ENCODE results near the gene ASIC1. TPM values are rescaled to one million over a fixed set of nuclear protein-coding genes. Genes with fewer than 3 reads are reported as not detected.

ASIC1 gene
- total and polyA plus RNA-seq, 2 of the 13 experiments (the other 11 are each of a cell fraction or from before 2014, with no cell fraction given): 0.44 to 1.5 TPM

DNA sequence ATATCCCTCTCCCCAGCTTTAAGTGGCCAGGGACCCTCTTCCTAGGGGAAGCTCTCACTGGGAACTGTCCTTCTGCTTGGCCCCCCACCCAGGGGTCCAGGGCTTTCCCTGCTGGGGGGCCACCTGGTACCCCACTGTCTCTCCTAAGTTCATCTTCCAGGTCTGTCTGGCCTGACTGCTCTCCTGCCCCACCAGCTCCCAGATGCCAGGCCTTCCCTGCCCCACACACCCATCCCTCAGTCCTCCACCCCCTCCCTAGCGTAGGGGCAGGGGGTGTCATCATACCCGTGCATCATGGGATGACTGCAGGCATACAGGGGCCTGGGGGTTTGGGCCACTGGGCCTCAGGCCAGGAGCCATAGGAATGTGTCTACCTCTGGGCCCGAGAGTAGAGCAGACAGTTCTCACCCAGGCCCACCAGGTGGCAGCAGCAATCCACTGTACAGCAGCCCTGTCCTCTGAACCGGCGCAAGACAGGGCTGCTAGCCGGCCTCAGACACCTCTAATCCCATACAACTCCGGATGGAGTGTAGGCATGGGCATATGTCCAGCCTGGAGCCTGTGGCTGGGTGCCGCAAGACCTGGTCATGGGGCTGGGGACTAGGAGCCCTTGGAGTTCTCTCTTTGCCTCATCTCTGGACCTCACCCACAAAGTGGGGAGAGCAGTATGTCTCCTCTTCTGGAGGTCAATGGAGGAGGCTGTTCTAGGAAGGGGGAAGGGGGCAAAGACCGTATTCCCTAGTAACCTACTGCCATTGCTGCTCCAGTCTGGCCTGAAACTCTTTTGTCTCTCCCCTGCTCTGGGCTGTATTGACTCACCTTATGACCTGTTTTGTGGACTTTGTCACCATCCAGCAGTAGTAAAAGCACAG is 17.8 kb downstream of the ASIC1 start (continued):
- TF ChIP-seq, protein P1, sequence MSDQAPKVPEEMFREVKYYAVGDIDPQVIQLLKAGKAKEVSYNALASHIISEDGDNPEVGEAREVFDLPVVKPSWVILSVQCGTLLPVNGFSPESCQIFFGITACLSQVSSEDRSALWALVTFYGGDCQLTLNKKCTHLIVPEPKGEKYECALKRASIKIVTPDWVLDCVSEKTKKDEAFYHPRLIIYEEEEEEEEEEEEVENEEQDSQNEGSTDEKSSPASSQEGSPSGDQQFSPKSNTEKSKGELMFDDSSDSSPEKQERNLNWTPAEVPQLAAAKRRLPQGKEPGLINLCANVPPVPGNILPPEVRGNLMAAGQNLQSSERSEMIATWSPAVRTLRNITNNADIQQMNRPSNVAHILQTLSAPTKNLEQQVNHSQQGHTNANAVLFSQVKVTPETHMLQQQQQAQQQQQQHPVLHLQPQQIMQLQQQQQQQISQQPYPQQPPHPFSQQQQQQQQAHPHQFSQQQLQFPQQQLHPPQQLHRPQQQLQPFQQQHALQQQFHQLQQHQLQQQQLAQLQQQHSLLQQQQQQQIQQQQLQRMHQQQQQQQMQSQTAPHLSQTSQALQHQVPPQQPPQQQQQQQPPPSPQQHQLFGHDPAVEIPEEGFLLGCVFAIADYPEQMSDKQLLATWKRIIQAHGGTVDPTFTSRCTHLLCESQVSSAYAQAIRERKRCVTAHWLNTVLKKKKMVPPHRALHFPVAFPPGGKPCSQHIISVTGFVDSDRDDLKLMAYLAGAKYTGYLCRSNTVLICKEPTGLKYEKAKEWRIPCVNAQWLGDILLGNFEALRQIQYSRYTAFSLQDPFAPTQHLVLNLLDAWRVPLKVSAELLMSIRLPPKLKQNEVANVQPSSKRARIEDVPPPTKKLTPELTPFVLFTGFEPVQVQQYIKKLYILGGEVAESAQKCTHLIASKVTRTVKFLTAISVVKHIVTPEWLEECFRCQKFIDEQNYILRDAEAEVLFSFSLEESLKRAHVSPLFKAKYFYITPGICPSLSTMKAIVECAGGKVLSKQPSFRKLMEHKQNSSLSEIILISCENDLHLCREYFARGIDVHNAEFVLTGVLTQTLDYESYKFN (CRISPR knock-in tag; conservative IDR thresholded peaks at IDR 0.05): peak; percentile 62
- peak; percentile 39; the same call in 1 of the 2 replicates for TF ChIP-seq ZNF782 (CRISPR knock-in tag; IDR thresholded peaks at IDR 0.05; ENCODE audit: borderline replicate concordance)
- TF ChIP-seq BHLHE40 (IDR thresholded peaks at IDR 0.05; ENCODE audit: low read length): no peak
- TF ChIP-seq, protein P2, sequence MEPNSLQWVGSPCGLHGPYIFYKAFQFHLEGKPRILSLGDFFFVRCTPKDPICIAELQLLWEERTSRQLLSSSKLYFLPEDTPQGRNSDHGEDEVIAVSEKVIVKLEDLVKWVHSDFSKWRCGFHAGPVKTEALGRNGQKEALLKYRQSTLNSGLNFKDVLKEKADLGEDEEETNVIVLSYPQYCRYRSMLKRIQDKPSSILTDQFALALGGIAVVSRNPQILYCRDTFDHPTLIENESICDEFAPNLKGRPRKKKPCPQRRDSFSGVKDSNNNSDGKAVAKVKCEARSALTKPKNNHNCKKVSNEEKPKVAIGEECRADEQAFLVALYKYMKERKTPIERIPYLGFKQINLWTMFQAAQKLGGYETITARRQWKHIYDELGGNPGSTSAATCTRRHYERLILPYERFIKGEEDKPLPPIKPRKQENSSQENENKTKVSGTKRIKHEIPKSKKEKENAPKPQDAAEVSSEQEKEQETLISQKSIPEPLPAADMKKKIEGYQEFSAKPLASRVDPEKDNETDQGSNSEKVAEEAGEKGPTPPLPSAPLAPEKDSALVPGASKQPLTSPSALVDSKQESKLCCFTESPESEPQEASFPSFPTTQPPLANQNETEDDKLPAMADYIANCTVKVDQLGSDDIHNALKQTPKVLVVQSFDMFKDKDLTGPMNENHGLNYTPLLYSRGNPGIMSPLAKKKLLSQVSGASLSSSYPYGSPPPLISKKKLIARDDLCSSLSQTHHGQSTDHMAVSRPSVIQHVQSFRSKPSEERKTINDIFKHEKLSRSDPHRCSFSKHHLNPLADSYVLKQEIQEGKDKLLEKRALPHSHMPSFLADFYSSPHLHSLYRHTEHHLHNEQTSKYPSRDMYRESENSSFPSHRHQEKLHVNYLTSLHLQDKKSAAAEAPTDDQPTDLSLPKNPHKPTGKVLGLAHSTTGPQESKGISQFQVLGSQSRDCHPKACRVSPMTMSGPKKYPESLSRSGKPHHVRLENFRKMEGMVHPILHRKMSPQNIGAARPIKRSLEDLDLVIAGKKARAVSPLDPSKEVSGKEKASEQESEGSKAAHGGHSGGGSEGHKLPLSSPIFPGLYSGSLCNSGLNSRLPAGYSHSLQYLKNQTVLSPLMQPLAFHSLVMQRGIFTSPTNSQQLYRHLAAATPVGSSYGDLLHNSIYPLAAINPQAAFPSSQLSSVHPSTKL (CRISPR knock-in tag; IDR thresholded peaks at IDR 0.05): peak; percentile 57; the same call in 1 of the 2 replicates
- TF ChIP-seq ISL2 (CRISPR knock-in tag; IDR thresholded peaks at IDR 0.05): no peak
- peak; percentile 81 for TF ChIP-seq ZNF878 (CRISPR knock-in tag; IDR thresholded peaks at IDR 0.05)
- TF ChIP-seq MEF2D (CRISPR knock-in tag; IDR thresholded peaks at IDR 0.05): no peak; the same call in 1 of the 2 replicates
- TF ChIP-seq MAFK (conservative IDR thresholded peaks at IDR 0.05 in 1 of 2, IDR thresholded peaks at IDR 0.05 in 1 of 2; ENCODE audit: low read length in 2 of 2): 0 out of 4 replicates have a peak, but pooled peaks of 1 of the 2 experiments have one; percentile 5
- TF ChIP-seq, protein P3, sequence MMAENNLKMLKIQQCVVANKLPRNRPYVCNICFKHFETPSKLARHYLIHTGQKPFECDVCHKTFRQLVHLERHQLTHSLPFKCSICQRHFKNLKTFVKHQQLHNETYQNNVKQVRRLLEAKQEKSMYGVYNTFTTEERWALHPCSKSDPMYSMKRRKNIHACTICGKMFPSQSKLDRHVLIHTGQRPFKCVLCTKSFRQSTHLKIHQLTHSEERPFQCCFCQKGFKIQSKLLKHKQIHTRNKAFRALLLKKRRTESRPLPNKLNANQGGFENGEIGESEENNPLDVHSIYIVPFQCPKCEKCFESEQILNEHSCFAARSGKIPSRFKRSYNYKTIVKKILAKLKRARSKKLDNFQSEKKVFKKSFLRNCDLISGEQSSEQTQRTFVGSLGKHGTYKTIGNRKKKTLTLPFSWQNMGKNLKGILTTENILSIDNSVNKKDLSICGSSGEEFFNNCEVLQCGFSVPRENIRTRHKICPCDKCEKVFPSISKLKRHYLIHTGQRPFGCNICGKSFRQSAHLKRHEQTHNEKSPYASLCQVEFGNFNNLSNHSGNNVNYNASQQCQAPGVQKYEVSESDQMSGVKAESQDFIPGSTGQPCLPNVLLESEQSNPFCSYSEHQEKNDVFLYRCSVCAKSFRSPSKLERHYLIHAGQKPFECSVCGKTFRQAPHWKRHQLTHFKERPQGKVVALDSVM (CRISPR knock-in tag; IDR thresholded peaks at IDR 0.05): peak; percentile 78
- TF ChIP-seq POLR2A (IDR thresholded peaks at IDR 0.05; ENCODE audit: insufficient read depth in 1 of 2, low read depth in 2 of 2, low read length in 2 of 2): peak in 1 of 2 experiments; percentile 28; a peak in 1 of 4 replicates
- 0 out of 2 replicates have a peak, but pooled peaks have one; percentile 9 for TF ChIP-seq ZNF317 (CRISPR knock-in tag; IDR thresholded peaks at IDR 0.05)
- TF ChIP-seq, protein P4, sequence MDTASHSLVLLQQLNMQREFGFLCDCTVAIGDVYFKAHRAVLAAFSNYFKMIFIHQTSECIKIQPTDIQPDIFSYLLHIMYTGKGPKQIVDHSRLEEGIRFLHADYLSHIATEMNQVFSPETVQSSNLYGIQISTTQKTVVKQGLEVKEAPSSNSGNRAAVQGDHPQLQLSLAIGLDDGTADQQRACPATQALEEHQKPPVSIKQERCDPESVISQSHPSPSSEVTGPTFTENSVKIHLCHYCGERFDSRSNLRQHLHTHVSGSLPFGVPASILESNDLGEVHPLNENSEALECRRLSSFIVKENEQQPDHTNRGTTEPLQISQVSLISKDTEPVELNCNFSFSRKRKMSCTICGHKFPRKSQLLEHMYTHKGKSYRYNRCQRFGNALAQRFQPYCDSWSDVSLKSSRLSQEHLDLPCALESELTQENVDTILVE (CRISPR knock-in tag; IDR thresholded peaks at IDR 0.05): peak; percentile 67; the same call in 1 of the 2 replicates
- TF ChIP-seq RFXANK (CRISPR knock-in tag; IDR thresholded peaks at IDR 0.05): peak; percentile 27; the same call in 1 of the 2 replicates
- 0 out of 2 replicates have a peak, but pooled peaks have one; percentile 35 for TF ChIP-seq AKAP8 (CRISPR knock-in tag; IDR thresholded peaks at IDR 0.05)
- peak; percentile 23; the same call in 1 of the 2 replicates for TF ChIP-seq MED1 (CRISPR knock-in tag; IDR thresholded peaks at IDR 0.05)
- peak; percentile 60; the same call in 1 of the 2 replicates for TF ChIP-seq ZFY (CRISPR knock-in tag; IDR thresholded peaks at IDR 0.05)
- TF ChIP-seq NR2F2 (IDR thresholded peaks at IDR 0.05; ENCODE audit: borderline replicate concordance, low read depth): peak; percentile 71; the same call in 1 of the 2 replicates
- 0 out of 2 replicates have a peak, but pooled peaks have one; percentile 52 for TF ChIP-seq KAT7 (CRISPR knock-in tag; IDR thresholded peaks at IDR 0.05; ENCODE audit: borderline replicate concordance)
- TF ChIP-seq KAT8 (CRISPR knock-in tag; IDR thresholded peaks at IDR 0.05): peak; percentile 66; the same call in 1 of the 2 replicates

Data from HepG2 (cell line).